ENCODE measurements around the gene VPREB1.
"Not testable (repeated sequence)": the region's sequence is repeated elsewhere in the genome, so short reads cannot be mapped to it uniquely, and the experiment has no call there.

Gene VPREB1

DNA sequence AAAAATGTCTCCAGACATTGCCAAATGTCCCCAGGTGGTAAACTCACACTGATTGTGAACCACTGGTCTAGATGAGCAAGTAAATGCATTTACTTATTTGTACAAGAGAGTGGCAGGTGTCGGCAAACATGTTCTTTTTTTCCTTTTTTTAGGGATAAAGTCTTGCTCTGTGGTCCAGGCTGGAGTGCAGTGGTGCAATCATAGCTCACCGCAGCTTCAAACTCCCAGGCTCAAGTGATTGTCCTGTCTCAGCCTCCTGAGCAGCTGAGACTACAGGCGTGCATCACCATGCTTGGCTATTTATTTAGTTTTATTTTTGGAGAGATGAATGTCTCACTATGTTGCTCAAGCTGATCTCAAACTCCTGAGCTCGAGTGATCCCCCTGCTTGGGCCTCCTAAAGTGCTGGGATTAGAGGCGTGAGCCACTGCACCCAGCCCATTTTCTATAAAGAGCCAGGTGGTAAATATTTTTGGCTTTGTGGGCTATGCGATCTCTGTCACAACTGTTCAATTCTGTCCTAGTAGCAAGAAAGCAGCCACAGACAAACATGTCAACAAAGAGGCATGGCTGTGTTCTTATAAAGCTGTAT is 1.4 kb downstream of the VPREB1 start:
- DNase-seq (ENCODE audit: low spot score) = no peak

DNA sequence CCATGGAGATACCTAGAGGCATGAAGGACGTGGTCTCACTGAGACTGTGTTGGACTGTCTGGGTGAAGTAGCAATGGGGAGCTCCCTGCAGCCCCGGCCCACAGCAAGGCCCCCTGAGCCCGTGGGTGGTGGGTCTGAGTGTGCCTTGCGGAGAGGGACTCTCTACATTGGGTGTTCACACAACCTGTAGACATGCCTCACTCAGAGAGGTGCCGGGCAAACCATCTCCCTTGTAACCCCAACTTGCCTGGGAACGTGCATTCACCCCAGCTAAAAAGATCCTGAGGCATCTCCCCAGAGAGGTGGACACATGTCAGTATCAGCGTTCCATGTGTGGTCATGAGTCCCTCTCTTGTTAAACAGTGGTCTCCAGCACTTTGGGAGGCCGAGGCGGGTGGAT is 2.1 kb downstream of the VPREB1 start:
- DNase-seq (ENCODE audit: low spot score) = no peak

DNA sequence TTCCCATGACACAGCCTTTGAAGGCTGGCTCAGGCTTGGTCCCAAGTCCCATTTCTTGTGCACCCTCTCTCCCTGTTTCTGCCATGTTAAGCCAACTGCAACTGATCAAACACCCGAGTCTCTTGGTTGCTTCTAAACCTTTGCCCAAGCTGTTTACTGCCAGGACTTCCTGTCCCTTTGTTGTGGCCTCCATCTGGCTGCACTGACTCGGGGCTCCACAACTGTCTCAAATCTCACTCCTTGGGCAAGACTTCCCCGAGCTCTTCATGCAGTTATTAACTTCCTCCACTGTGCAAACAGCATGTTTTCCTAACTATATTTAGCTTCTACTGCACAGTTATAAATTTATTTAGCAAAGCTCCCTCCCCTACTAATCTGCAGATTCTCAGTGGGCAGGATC is 4.3 kb downstream of the VPREB1 start:
- DNase-seq (ENCODE audit: low spot score) = peak; percentile 20

DNA sequence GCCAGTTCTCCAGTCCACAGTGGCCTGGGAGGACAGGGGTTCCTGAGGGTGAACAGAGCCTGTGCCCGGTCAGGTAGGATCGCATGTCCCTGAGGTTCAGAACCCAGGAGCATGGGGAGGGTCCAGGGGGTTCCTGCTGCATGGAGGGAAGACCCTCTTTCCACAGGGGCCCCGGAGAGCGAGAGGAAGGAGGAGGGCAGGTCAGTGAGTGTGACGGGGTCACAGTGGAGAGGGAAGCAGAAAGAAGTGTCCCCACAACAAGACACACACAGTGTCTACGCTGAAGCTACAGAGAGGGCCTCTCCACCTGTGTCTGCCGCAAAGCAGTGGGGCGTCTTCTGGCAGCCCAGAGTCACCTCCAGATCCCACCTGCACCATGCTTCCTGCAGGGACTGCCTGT is 6.1 kb downstream of the VPREB1 start:
- not testable (repeated sequence) for DNase-seq (ENCODE audit: low spot score)

DNA sequence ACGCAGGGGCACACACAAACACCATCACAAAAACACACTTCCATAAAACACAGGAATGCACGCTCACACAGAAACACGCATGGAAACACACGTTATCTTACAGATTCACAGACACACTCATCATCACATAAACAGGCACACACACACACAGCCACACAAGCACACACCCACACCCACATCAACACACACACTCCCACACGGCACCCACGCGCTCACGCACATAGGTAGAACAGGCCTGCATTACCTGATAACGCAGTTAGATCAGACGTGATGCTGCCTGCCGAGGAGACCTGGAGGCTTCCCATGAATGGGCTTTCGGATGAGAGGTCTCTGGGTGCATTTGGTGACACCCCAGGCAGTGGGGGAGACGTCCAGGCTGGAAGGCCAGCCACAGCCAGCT is 11.5 kb downstream of the VPREB1 start:
- not testable (repeated sequence) for DNase-seq (ENCODE audit: low spot score)

DNA sequence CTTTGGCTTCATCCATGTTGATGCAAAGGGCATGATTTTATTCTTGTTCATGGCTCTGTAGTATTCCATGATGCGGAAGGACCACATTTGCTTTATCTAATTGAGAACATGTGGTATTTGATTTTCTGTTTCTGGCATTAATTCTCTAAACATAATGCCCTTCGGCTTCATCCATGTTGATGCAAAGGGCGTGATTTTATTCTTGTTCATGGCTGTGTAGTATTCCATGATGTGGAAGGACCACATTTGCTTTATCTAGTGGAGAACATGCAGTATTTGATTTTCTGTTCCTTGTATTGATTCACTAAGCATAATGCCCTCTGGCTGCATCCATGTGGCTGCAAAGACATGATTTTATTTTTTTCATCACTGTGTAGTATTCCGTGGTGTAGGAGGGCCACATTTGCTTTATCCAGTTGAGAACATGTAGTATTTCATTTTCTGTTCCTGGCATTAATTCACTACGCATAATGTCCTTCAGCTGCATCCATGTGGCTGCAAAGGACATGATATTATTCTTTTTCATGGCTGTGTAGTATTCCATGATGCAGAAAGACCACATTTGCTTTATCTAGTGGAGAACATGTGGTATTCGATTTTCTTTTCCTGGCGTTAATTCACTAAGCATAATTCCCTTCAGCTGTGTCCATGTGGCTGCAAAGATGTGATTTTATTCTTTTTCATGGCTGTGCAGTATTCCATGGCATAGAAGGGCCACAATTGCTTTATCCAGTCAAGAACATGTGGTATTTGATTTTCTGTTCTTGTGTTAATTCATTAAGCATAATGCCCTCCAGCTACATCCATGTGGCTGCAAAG is 14.2 kb downstream of the VPREB1 start:
- DNase-seq (ENCODE audit: low spot score) = not testable (repeated sequence)

DNA sequence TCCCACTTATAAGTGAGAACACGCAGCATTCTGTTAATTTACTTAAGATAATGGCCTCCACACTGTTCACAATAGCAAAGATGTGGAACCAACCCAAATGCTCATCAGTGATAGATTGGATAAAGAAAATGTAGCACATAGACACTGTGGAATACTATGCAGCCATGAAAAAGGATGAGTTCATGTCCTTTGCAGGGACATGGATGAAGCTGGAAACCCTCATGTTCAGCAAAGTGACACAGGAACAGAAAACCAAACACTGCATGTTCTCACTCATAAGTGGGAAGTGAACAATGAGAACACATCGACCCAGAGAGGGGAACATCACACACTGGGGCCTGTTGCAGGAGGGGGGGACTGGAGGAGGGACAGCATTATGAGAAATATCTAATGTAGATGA is 15.6 kb downstream of the VPREB1 start:
- not testable (repeated sequence) for DNase-seq (ENCODE audit: low spot score)

DNA sequence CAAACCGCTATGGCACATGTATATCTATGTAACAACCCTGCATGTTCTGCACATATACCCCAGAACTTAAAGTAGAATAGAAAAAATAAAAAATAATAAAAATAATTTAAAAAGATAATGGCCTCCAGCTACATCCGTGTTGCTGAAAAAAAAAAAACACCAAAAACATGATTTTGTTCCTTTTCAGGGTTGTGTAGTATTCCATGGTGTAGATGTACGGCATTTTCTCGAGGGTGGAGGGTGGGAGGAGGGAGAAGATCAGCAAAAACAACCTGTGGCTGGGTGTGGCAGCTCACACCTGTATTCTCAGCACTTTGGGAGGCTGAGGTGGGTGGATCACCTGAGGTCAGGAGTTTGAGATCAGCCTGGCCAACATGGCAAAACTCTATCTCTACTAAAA is 16.0 kb downstream of the VPREB1 start:
- DNase-seq (ENCODE audit: low spot score) = not testable (repeated sequence)

DNA sequence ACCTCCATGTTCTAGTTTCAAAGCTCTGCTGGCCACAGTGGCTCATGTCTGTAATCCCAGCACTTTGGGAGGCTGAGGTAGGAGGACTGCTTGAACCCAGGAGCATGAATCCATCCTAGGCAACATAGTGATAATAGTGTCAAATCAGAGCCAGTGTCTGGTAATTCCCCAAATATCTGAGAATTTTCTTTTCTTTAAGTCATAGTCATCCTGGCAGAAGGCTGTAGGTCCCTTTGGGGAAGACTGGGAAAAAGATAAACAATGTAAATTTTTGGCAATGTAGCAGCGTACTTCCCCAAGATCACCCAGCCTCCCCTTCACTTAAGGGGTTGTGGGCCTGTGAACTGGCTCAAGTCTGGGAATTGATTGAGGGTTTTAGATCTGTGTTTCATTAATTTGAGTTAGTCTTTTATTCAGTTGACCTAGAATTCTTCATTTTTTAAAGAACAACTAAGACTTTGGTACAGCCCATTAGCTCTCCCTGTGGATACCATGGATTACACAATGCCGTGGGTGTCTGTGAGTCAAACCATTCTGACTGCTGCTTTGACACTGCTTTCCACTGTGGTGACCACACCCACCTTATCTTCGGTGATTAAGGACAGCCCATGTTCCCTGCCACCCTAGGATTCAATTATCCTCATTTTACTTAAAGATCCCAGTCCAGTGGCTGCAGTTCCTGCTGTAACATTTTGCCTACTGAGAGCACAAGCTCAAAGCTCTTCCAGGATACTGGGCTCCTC is 17.9 kb downstream of the VPREB1 start:
- not testable (repeated sequence) for DNase-seq (ENCODE audit: low spot score)

DNA sequence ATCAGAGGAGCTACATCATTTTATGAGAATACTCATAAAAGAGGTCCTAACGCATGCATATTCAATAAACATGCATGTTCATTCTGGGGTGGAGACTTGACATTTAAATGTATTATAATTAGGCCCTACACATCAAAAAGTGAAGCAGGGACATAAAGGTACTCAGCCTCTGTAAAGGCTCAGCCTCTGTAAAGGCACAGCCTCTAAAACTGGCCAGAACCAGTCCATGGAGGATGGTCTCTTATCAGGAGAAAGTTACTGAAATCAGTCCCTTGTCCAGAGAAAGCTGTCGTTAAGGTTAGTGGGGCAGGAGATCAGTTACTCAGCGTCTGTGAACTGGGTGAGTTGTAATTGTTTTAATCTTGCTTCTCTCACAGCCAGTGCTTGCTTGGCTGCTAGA is 19.2 kb downstream of the VPREB1 start:
- not testable (repeated sequence) for DNase-seq (ENCODE audit: low spot score)

DNA sequence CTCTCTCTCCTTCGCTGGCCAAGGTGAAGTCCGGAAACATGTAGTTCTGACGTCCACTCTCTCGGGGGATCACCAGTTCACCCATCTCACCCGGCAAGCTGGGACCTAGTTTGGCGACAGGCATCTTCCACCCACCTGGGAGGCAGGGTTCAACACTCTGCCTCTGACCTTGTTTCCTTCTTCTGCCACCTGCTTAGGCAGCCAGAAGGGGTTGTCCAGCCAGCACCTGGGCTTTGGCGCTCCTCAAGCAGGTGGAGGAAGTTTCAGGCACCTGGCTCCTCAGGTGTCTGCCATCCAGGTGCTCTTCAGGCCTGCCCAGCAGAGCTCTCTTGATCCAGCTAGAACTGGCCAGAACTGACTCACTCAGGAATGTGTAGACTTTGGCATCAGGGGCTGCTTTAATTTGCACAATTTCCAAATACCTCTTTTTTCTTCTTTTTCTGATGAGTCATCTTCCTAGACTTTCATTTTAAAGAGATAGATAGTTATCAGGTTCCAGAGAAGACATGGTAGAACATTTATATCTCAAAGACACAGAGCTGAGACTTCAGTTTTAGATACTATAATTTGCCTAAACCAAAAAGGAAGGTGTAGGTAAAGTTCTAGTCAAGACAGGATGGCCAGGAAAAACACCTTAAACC is 25.6 kb downstream of the VPREB1 start:
- not testable (repeated sequence) for DNase-seq (ENCODE audit: low spot score)

DNA sequence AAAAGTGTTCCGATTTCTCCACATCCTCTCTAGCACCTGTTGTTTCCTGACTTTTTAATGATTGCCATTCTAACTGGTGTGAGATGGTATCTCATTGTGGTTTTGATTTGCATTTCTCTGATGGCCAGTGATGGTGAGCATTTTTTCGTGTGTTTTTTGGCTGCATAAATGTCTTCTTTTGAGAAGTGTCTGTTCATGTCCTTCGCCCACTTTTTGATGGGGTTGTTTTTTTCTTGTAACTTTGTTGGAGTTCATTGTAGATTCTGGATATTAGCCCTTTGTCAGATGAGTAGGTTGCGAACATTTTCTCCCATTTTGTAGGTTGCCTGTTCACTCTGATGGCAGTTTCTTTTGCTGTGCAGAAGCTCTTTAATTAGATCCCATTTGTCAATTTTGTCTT is 32.8 kb downstream of the VPREB1 start:
- DNase-seq (ENCODE audit: low spot score) = not testable (repeated sequence)

DNA sequence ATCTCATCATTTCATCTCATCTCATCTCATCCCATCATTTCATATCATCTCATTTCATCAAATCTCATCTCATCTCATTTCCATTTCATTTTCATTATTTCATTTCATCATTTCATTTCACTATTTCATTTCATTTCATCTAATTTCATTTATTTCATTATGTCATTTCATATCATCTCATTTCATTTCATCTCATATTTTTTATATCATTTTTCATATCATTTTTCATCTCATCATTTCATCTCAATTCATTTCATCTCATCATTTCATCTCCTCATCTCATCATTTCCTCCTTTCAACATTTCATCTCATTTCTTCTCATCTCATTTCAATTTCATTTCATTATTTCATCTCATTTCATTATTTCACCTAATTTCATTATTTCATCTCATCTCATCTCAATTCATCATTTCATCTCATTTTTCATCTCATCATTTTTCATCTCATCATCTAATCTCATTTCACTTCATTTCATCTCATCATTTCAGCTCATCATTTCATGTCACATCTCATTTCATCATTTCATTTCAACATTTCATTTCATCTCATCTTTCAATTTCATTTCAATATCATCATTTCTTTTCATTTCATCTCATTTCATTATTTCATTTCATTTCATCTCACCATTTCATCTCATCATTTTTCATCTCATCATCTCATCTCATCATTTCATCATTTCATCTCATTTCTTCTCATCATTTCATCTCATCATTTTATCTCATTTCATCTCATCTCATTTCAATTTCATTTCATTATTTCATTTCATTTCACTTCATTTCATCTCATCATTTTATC is 40.6 kb downstream of the VPREB1 start:
- not testable (repeated sequence) for DNase-seq (ENCODE audit: low spot score)

DNA sequence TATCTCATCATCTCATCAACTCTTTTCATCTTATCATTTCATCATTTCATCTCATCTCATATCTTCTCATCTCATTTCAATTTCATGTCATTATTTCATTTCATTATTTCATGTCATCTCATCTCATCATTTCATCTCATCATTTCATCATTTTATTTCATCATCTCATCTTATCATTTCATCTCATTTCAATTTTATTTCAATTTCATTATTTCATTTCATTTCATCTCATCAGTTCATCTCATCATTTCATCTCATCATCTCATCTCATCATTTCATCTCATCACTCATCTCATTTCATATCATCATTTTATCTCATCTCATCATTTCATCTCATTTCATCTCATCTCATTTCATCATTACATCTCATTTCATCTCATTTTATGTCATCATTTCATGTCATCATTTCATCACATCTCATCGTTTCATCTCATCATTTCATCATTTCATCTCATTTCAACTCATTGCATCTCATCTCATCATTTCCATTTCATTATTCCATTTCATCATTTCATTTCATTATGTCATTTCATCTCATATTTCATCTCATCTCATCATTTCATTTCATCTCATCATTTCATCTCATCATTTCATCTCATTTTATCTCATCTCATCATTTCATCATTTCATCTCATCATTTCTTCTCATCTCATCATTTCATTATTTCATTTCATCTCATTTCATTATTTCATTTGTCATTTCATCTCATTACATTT is 42.0 kb downstream of the VPREB1 start:
- DNase-seq (ENCODE audit: low spot score) = not testable (repeated sequence)

DNA sequence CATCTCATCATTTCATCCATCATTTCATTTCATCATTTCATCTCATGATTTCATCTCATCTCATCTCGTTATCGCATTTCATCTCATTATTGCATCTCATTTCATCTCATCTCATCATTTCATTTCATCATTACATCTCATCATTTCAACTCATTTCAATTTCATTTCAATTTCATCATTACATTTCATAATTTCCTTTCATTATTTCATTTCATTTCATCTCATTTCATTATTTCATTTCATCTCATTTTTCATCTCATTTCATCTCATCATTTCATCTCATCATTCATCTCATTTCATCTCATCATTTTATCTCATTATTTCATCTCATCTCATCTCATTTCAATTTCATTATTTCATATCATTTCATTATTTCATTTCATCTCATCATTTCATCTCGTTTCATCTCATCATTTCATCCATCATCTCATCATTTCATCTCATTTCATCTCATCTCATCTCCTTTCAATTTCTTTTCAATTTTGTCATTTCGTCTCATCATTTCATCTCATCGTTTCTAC is 42.6 kb downstream of the VPREB1 start:
- not testable (repeated sequence) for DNase-seq (ENCODE audit: low spot score)

DNA sequence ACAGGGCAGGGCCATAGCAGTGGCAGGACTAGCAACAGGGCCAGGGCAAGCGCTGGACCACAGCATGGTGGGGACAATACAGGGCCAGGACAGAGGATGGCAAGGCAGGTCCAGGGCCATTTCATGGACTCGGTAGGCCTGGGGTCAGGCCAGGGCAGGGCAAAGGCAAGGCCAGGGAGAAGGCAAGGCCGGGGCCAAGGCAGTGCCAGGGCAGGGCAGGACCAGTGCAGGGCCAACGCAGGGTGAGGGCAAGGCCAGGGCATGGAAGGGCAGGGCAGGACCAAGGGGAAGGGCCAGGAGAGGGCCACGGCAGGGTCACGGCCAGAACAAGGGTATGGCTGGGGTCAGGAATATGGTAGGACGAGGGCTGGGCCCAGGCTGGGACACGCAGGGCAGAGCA is 45.1 kb downstream of the VPREB1 start:
- DNase-seq (ENCODE audit: low spot score) = not testable (repeated sequence)

DNA sequence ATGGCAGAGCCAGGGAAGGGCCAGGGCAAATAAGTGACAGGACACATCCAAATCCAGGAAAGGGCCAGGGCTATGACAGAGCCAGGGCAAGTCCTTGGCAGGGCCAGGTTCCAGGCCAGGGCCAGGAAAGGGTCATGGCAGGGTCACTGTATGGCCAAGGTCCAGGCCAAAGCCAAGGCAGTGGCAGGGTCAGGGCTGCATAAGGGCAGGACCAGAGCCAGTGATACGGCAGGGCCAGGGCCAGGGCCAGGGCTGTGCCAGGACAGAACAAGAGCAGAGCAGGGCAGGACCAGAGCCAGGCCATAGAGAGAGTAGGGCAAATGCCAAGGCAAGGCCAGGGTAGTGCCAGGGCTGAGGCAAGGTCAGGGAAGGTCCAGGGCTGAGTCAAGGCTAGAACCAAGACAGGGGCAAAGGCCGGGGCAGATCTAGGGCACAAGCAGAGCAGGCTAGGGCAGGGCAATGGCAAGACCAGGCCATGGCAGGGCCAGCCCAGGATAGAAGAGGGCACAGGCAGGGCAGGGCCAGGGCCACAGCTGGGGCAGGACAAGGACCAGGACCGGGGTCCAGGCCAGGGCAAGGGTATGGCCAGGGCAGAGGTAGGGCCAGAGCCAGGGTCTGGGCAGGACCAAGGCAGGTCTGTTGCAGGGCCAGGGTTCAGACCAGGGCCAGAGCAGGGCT is 46.7 kb downstream of the VPREB1 start:
- DNase-seq (ENCODE audit: low spot score) = not testable (repeated sequence)

DNA sequence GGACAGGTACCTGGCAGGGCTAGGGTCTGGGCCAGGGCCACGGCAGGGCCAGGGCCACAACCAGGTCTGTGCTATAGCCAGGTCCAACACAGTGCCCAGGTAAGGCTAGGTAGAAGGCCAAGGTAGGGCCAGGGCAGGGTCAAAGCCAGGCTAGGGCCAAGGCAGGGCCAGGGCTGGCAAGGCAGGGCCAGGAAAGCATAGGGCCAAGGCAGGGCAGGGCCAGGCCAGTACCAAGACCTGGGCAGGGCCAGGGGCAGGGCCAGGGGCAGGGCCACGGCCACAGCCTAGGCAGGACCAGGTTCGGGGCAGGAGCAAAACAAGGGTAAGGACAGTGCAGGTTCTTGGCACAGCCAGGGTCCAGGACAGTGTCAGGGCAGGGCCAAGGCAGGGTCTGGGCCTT is 48.1 kb downstream of the VPREB1 start:
- DNase-seq (ENCODE audit: low spot score) = not testable (repeated sequence)

DNA sequence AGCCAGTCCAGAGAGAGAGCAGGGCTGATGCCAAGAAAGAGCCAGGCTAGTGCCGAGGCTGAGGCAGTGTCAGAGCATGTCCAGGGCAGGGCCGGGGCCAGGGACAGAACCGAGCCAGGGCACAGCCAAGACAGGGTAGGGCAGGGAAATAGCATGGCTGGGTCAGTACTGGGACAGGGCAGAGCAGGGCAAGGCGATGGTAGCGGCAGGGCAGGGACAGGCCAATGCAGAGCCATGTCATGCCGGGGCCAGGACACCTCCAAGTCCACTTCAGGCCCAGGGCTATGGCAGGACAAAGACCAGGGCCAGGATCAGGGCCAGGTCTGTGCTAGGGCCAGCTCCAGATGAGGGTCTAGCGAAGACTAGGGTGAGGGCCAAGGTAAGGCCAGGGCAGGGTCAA is 48.9 kb downstream of the VPREB1 start:
- not testable (repeated sequence) for DNase-seq (ENCODE audit: low spot score)

DNA sequence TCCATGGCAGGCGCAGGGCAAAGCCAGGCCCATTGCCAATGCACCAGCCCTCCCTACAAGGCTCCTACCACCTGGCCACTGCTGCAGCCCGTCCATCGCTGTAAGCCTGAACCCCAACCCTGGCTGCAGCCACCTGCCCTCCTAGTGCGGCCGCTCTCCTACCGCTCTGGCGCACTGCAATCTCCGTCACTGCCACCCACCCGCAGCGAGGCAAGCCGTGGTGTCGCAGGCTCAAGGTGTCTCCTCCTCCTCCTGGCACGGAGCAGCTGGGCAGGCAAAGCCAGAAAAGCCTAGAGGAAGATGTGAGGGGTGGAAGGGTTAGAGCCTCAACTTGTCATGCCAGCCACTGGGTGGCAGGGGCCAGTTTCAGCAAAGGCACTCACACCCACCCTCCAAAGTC is 50.1 kb downstream of the VPREB1 start:
- not testable (repeated sequence) for DNase-seq (ENCODE audit: low spot score)

Measured in germinal center (tissue), 1 donor.